ENCODE data around the gene ZFAND2A. TPM values are rescaled to one million over a fixed set of nuclear protein-coding genes. Genes with fewer than 3 reads are reported as not detected.
"Not testable (repeated sequence)": the region's sequence is repeated elsewhere in the genome, so short reads cannot be mapped to it uniquely, and the experiment has no call there.

ZFAND2A gene
- polyA plus RNA-seq, 3 donors: 30.6 to 126 (median 35.1) TPM

DNA sequence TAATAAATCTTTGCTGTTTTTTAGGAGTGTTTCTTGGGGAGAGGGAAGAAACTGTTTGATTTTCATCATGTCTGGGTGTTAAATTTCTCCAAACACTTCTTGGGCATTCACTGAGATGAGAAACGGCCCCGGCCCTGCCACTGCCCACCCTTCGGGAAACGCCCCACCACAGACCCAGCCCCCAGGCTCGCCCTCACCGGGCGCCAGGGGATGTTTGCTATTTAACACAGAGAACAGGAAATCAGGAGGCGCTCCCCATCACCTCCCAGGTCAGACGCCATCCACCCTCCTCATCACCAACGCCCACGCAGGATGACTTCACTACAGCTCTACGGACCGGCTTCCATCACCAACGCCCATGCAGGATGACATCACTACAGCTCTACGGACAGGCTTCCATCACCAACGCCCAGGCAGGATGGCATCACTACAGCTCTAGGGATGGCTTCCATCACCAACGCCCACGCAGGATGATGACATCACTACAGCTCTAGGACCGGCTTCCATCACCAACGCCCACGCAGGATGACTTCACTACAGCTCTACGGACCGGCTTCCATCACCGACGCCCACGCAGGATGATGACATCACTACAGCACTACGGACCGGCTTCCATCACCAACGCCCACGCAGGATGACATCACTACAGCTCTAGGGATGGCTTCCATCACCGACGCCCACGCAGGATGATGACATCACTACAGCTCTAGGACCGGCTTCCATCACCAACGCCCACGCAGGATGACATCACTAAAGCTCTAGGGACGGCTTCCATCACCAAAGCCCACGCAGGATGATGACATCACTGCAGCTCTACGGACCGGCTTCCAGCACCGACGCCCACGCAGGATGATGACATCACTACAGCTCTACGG is 44.6 kb downstream of the ZFAND2A start:
- H3K36me3 ChIP-seq (replicated peaks in 1 of 2; ENCODE audit: control insufficient read depth in 1 of 2, insufficient read depth in 2 of 2, low read length in 2 of 2); H3K4me2 ChIP-seq (replicated peaks; ENCODE audit: extremely low read depth, low read length, poor library complexity, severe bottlenecking); H3K4me1 ChIP-seq (ENCODE audit: control insufficient read depth in 1 of 2, insufficient read depth in 2 of 2, low read length in 2 of 2); H3K27ac ChIP-seq (ENCODE audit: low read depth in 1 of 2, low read length in 2 of 2); H3K27me3 ChIP-seq (ENCODE audit: control insufficient read depth in 2 of 2, insufficient read depth in 2 of 2, low read length in 2 of 2); H3K79me2 ChIP-seq (ENCODE audit: insufficient read depth, low read length); intact Hi-C loops (cut with micrococcal nuclease); H3K36me3 Mint-ChIP-seq; H3K27me3 Mint-ChIP-seq (ENCODE audit: low read depth in 3 of 3); DNase-seq; H4K20me1 ChIP-seq (ENCODE audit: insufficient read depth, low read length); H3K9ac ChIP-seq (ENCODE audit: insufficient read depth, low read length, poor library complexity, severe bottlenecking); H2AFZ ChIP-seq (ENCODE audit: insufficient read depth, low read depth, low read length, poor library complexity, severe bottlenecking); H3K4me3 Mint-ChIP-seq; H3K4me3 ChIP-seq (replicated peaks in 1 of 3; ENCODE audit: low read depth in 2 of 3, low read length in 3 of 3); H3K9me3 ChIP-seq (replicated peaks in 1 of 2; ENCODE audit: control insufficient read depth in 1 of 2, insufficient read depth in 1 of 2, low read length in 2 of 2); H3K4me1 Mint-ChIP-seq: not testable (repeated sequence)
- 98% methylated on average over 43 of the region's 44 CpGs for WGBS (ENCODE audit: insufficient coverage)
- Mint-ChIP-seq H3K27ac (peak overlapping the region in 1 of 7 donors; percentile 31), H3K9me3 (peaks cover 2 to 15% (median 11%) of the 10 kb centered on the region in 7 donors)

DNA sequence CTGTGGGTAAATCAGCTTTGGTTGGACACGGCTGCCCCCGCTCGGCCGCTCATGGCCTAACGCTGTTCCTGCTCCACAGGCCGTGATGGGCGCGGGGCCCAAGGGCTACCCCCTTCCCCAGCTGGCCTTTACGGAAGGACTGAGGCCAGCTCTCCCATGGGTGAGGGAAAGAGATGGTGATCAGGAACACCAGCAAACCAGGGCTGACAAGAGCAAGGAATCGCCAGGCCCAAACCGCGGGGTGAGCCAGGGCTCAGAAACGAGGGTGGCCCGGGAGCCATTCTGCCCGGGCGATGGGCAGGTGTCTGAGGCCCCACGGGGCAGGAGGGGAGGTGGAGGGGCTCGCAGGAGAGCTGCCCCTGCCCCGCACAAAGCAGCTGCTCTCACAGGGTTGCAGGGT is 45.5 kb downstream of the ZFAND2A start:
- Mint-ChIP-seq H3K27me3 (ENCODE audit: low read depth in 3 of 3) (peaks cover 0 to 3% (median 0%) of the 10 kb centered on the region in 3 donors), H3K4me1 (no peaks in the 10 kb centered on the region), H3K4me3 (no peak overlapping the region), H3K9me3 (peaks cover 2 to 15% (median 11%) of the 10 kb centered on the region in 7 donors), H3K27ac (peak overlapping the region in 1 of 7 donors; percentile 16), H3K36me3 (no peaks in the 10 kb centered on the region)
- TF ChIP-seq, protein P1, sequence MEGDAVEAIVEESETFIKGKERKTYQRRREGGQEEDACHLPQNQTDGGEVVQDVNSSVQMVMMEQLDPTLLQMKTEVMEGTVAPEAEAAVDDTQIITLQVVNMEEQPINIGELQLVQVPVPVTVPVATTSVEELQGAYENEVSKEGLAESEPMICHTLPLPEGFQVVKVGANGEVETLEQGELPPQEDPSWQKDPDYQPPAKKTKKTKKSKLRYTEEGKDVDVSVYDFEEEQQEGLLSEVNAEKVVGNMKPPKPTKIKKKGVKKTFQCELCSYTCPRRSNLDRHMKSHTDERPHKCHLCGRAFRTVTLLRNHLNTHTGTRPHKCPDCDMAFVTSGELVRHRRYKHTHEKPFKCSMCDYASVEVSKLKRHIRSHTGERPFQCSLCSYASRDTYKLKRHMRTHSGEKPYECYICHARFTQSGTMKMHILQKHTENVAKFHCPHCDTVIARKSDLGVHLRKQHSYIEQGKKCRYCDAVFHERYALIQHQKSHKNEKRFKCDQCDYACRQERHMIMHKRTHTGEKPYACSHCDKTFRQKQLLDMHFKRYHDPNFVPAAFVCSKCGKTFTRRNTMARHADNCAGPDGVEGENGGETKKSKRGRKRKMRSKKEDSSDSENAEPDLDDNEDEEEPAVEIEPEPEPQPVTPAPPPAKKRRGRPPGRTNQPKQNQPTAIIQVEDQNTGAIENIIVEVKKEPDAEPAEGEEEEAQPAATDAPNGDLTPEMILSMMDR (IDR thresholded peaks at IDR 0.05): no peak
- H3K4me3 ChIP-seq (replicated peaks in 1 of 3; ENCODE audit: low read depth in 2 of 3, low read length in 3 of 3): no peak overlapping the region
- H3K9ac ChIP-seq (ENCODE audit: insufficient read depth, low read length, poor library complexity, severe bottlenecking): no peak overlapping the region
- no peaks in the 10 kb centered on the region for H4K20me1 ChIP-seq (ENCODE audit: insufficient read depth, low read length)
- no peak for DNase-seq
- H3K27me3 ChIP-seq (ENCODE audit: control insufficient read depth in 2 of 2, insufficient read depth in 2 of 2, low read length in 2 of 2): no peaks in the 10 kb centered on the region
- 98% methylated on average over 12 of the region's 19 CpGs for WGBS (ENCODE audit: insufficient coverage)
- H3K4me2 ChIP-seq (replicated peaks; ENCODE audit: extremely low read depth, low read length, poor library complexity, severe bottlenecking): no peak overlapping the region
- H3K9me3 ChIP-seq (replicated peaks in 1 of 2; ENCODE audit: control insufficient read depth in 1 of 2, insufficient read depth in 1 of 2, low read length in 2 of 2): no peaks in the 10 kb centered on the region
- no peaks in the 10 kb centered on the region for H3K4me1 ChIP-seq (ENCODE audit: control insufficient read depth in 1 of 2, insufficient read depth in 2 of 2, low read length in 2 of 2)
- no peak overlapping the region for H3K27ac ChIP-seq (ENCODE audit: low read depth in 1 of 2, low read length in 2 of 2)
- H3K36me3 ChIP-seq (replicated peaks in 1 of 2; ENCODE audit: control insufficient read depth in 1 of 2, insufficient read depth in 2 of 2, low read length in 2 of 2): no peaks in the 10 kb centered on the region
- no peaks in the 10 kb centered on the region for H3K79me2 ChIP-seq (ENCODE audit: insufficient read depth, low read length)
- intact Hi-C loops (cut with micrococcal nuclease): no loop called here
- no peak overlapping the region for H2AFZ ChIP-seq (ENCODE audit: insufficient read depth, low read depth, low read length, poor library complexity, severe bottlenecking)
